Effector memory CD8-positive, alpha-beta T cell (primary cell): Measurements from ENCODE around the gene GNAI2.
"Not testable (repeated sequence)": the region's sequence is repeated elsewhere in the genome, so short reads cannot be mapped to it uniquely, and the experiment has no call there.

Source experiments
- ATAC-seq: fragments of 150-1000 bp; cut with Tn5 transposase; replicated peaks from 2 replicates; pipeline ENCODE4 v1.10.0; 2021; ENCODE audit warnings: mild to moderate bottlenecking, moderate library complexity
- DNase-seq, 3 experiments: peaks; one replicate each; pipeline ENCODE4 v3.0.0; 2021
- H3K27ac Mint-ChIP-seq, 2 donors: one replicate each; pipeline ENCODE4 v1.8.0; 2022; ENCODE audit warnings: mild to moderate bottlenecking in 2 of 2, mixed read lengths in 2 of 2, moderate library complexity in 2 of 2
- H3K27me3 Mint-ChIP-seq, 2 donors: one replicate each; pipeline ENCODE4 v1.8.0; 2022; ENCODE audit warnings: mixed read lengths in 2 of 2
- H3K36me3 Mint-ChIP-seq: one replicate; pipeline ENCODE4 v1.8.0; 2022; ENCODE audit warnings: mild to moderate bottlenecking, moderate library complexity, mixed read lengths; ENCODE audit not compliant: insufficient read depth
- H3K4me1 Mint-ChIP-seq, 2 donors: one replicate each; pipeline ENCODE4 v1.8.0; 2022; ENCODE audit warnings: low read depth in 2 of 2, mixed read lengths in 2 of 2
- H3K4me3 Mint-ChIP-seq, 2 donors: one replicate each; pipeline ENCODE4 v1.8.0; 2022; ENCODE audit warnings: mild to moderate bottlenecking in 2 of 2, mixed read lengths in 2 of 2, moderate library complexity in 2 of 2
- H3K9me3 Mint-ChIP-seq, 2 donors: one replicate each; pipeline ENCODE4 v1.8.0; 2022; ENCODE audit warnings: mixed read lengths in 2 of 2

The GNAI2 gene

GRCh38 chr3:50278880-50279224, 42.8 kb downstream of the GNAI2 start, which contains the start of gene LSMEM2:
Gene LSMEM2 (plus strand): TSS chr3:50279087. CDS start chr3:50279114, 27 bp downstream.
- H3K27ac Mint-ChIP-seq = no peak within 1 kb of the TSS
- H3K9me3 Mint-ChIP-seq = no peaks in the 10 kb centered on the region

GRCh38 chr3:50279255-50280016, 43.4 kb downstream of the GNAI2 start:
- no peak for ATAC-seq
- H3K9me3 Mint-ChIP-seq = no peaks in the 10 kb centered on the region
- peaks cover 23 to 33% of the 10 kb centered on the region in 2 donors for H3K27me3 Mint-ChIP-seq
- no peak overlapping the region for H3K4me3 Mint-ChIP-seq
- peaks cover 12% of the 10 kb centered on the region in 2 donors for H3K4me1 Mint-ChIP-seq
- no peak for DNase-seq
- no peak overlapping the region for H3K27ac Mint-ChIP-seq
- peaks cover 10% of the 10 kb centered on the region for H3K36me3 Mint-ChIP-seq

More at GRCh38 chr3:50278880-50279224, 42.8 kb downstream of the GNAI2 start, which contains the start of gene LSMEM2:
- ATAC-seq = no peak
- peaks cover 28 to 39% of the 10 kb centered on the region in 2 donors for H3K27me3 Mint-ChIP-seq
- no peak for DNase-seq
- H3K4me3 Mint-ChIP-seq = no peak within 1 kb of the TSS
- H3K36me3 Mint-ChIP-seq = peaks cover 14% of the 10 kb centered on the region
- peaks cover 16 to 17% of the 10 kb centered on the region in 2 donors for H3K4me1 Mint-ChIP-seq

GRCh38 chr3:50284121-50284520, 48.1 kb downstream of the GNAI2 start:
- not testable (repeated sequence) for H3K9me3 Mint-ChIP-seq, ATAC-seq, H3K27ac Mint-ChIP-seq, H3K27me3 Mint-ChIP-seq, H3K4me3 Mint-ChIP-seq, DNase-seq, H3K4me1 Mint-ChIP-seq
- H3K36me3 Mint-ChIP-seq = peaks cover 23% of the 10 kb centered on the region

- H3K36me3 Mint-ChIP-seq = peaks cover 26% of the 10 kb centered on the region
- no peak overlapping the region for H3K27ac Mint-ChIP-seq
- ATAC-seq = no peak
- no peaks in the 10 kb centered on the region for H3K9me3 Mint-ChIP-seq
- DNase-seq = no peak
- no peaks in the 10 kb centered on the region for H3K27me3 Mint-ChIP-seq
- H3K4me1 Mint-ChIP-seq = peaks cover 6 to 8% of the 10 kb centered on the region in 2 donors
- no peak overlapping the region for H3K4me3 Mint-ChIP-seq
These were observed 50.6 kb downstream of the GNAI2 start for GRCh38 chr3:50286322-50287227.

- peaks cover 26% of the 10 kb centered on the region for H3K36me3 Mint-ChIP-seq
- ATAC-seq (no peak), DNase-seq (no peak)
- no peak overlapping the region for H3K27ac Mint-ChIP-seq
- no peaks in the 10 kb centered on the region for H3K27me3 Mint-ChIP-seq
- peaks cover 7 to 10% of the 10 kb centered on the region in 2 donors for H3K4me1 Mint-ChIP-seq
- no peak overlapping the region for H3K4me3 Mint-ChIP-seq
- H3K9me3 Mint-ChIP-seq = no peaks in the 10 kb centered on the region
These were observed 51.3 kb downstream of the GNAI2 start for GRCh38 chr3:50287262-50287661.

- Mint-ChIP-seq H3K27me3 (no peaks in the 10 kb centered on the region), H3K4me3 (no peak overlapping the region), H3K36me3 (peaks cover 31% of the 10 kb centered on the region), H3K27ac (no peak overlapping the region), H3K9me3 (no peaks in the 10 kb centered on the region), H3K4me1 (peaks cover 17 to 18% of the 10 kb centered on the region in 2 donors)
- no peak for ATAC-seq
- no peak for DNase-seq
These were observed 52.5 kb downstream of the GNAI2 start for GRCh38 chr3:50288387-50289007.

GRCh38 chr3:50289130-50289529, 53.1 kb downstream of the GNAI2 start:
- Mint-ChIP-seq H3K36me3 (peaks cover 28% of the 10 kb centered on the region), H3K4me3 (no peak overlapping the region), H3K27ac (no peak overlapping the region), H3K27me3 (no peaks in the 10 kb centered on the region), H3K9me3 (no peaks in the 10 kb centered on the region), H3K4me1 (peaks cover 17 to 18% of the 10 kb centered on the region in 2 donors)
- DNase-seq (no peak), ATAC-seq (no peak)

- ATAC-seq (no peak), DNase-seq (no peak)
- H3K4me3 Mint-ChIP-seq = no peak overlapping the region
- H3K27ac Mint-ChIP-seq = no peak overlapping the region
- peaks cover 17 to 18% of the 10 kb centered on the region in 2 donors for H3K4me1 Mint-ChIP-seq
- H3K27me3 Mint-ChIP-seq = no peaks in the 10 kb centered on the region
- H3K36me3 Mint-ChIP-seq = peaks cover 28% of the 10 kb centered on the region
- no peaks in the 10 kb centered on the region for H3K9me3 Mint-ChIP-seq
These were observed 54.2 kb downstream of the GNAI2 start for GRCh38 chr3:50290161-50290641.

GRCh38 chr3:50292159-50293078, 56.4 kb downstream of the GNAI2 start, which contains the start of gene IFRD2:
Gene IFRD2 (minus strand): TSS chr3:50292429. CDS start chr3:50292274, 155 bp downstream.
- DNase-seq (peak; percentile 91 to 93 (median 92)), ATAC-seq (peak; percentile 99)
- Mint-ChIP-seq H3K27ac (peak within 1 kb of the TSS; percentile 86 to 94), H3K4me3 (peak within 1 kb of the TSS; percentile 81 to 82), H3K27me3 (no peaks in the 10 kb centered on the region), H3K36me3 (peaks cover 27% of the 10 kb centered on the region), H3K4me1 (peaks cover 17 to 18% of the 10 kb centered on the region in 2 donors), H3K9me3 (no peaks in the 10 kb centered on the region)

GRCh38 chr3:50293079-50293801, 57.2 kb downstream of the GNAI2 start:
- ATAC-seq (no peak), DNase-seq (no peak)
- Mint-ChIP-seq H3K27me3 (no peaks in the 10 kb centered on the region), H3K36me3 (peaks cover 20% of the 10 kb centered on the region), H3K9me3 (no peaks in the 10 kb centered on the region), H3K4me1 (peaks cover 21% of the 10 kb centered on the region in 2 donors), H3K4me3 (peak overlapping the region; percentile 81 to 82), H3K27ac (peak overlapping the region; percentile 86 to 94)

GRCh38 chr3:50294089-50294488, 58.1 kb downstream of the GNAI2 start:
- DNase-seq (no peak), ATAC-seq (no peak)
- Mint-ChIP-seq H3K27me3 (no peaks in the 10 kb centered on the region), H3K36me3 (peaks cover 15% of the 10 kb centered on the region), H3K4me1 (peaks cover 24 to 27% of the 10 kb centered on the region in 2 donors), H3K27ac (peak overlapping the region in 1 of 2 donors; percentile 86), H3K9me3 (no peaks in the 10 kb centered on the region), H3K4me3 (no peak overlapping the region)
